HCT116 (cell line): ENCODE data around the gene LAMB4.

Experiments
- CBX3 ChIP-seq: IDR thresholded peaks from 2 replicates; pipeline ENCODE4 v1.6.1; 2012; ENCODE audit warnings: low read depth
- EZH2 ChIP-seq: fragments of 200-600 bp; sonication (generic); IDR thresholded peaks from 2 replicates; pipeline ENCODE4 v1.6.1; 2017; ENCODE audit warnings: antibody characterized with exemption, mixed run types
- POLR2A ChIP-seq: IDR thresholded peaks from 2 replicates; pipeline ENCODE4 v1.7.0; 2011; ENCODE audit warnings: borderline replicate concordance; ENCODE audit not compliant: insufficient read depth, insufficient read length; ENCODE audit errors: extremely low read depth
- RAD21 ChIP-seq: IDR thresholded peaks from 2 replicates; pipeline ENCODE4 v1.6.1; 2012; ENCODE audit warnings: low read depth, mild to moderate bottlenecking
- ZFX ChIP-seq: fragments of 450-650 bp; IDR thresholded peaks from 2 replicates; pipeline ENCODE4 v1.6.1; 2017
- ZNF274 ChIP-seq: fragments of 200-500 bp; sonication (Bioruptor generic); IDR thresholded peaks from 2 replicates; pipeline ENCODE4 v1.6.1; 2014; ENCODE audit warnings: mild to moderate bottlenecking, low read depth, low read length, inconsistent platforms
- TF ChIP-seq, protein P1 (sequence below): IDR thresholded peaks from 2 replicates; pipeline ENCODE4 v1.6.1; 2012
- TF ChIP-seq, protein P2 (sequence below): IDR thresholded peaks from 2 replicates; pipeline ENCODE4 v1.6.1; 2012; ENCODE audit warnings: low read depth
- TF ChIP-seq, protein P3 (sequence below), 3 experiments: fragments of 200-600 bp in 1 of 3; sonication (generic) in 1 of 3; IDR thresholded peaks in 2 of 3; conservative IDR thresholded peaks in 1 of 3; 2 replicates each; pipeline ENCODE4 v1.5.1; 2012 to 2017; ENCODE audit warnings: low read depth in 2 of 3, low read length in 2 of 3, antibody characterized with exemption in 1 of 3, borderline replicate concordance in 1 of 3, control low read depth in 1 of 3, mild to moderate bottlenecking in 1 of 3, mixed read lengths in 1 of 3, mixed run types in 1 of 3, moderate library complexity in 1 of 3; ENCODE audit not compliant: insufficient read depth in 1 of 3
- TF ChIP-seq, protein P4 (sequence below): IDR thresholded peaks from 2 replicates; pipeline ENCODE4 v1.6.1; 2012

DNA sequence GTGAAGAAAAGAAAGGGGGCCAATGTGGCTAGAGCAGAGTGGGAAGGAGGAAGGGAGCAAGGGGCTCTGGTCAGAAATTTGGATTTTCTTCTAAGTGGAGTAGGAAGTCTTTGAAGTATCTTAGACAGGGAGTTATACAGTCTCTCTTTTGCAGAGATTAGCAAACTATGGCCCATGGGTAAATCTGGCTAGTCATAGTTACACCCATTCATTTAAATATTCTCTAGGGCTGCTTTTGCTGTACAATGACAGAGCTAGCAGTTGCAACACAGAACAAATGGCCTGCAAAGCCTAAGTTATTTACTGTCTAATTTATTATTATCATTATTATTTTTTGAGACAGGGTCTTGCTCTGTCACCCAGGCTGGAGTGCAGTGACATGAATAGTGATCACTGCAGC, 10.5 kb upstream of the LAMB4 start:
- TF ChIP-seq EZH2: no peak
- TF ChIP-seq, protein P1, sequence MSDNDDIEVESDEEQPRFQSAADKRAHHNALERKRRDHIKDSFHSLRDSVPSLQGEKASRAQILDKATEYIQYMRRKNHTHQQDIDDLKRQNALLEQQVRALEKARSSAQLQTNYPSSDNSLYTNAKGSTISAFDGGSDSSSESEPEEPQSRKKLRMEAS: no peak
- no peak for TF ChIP-seq POLR2A
- no peak for TF ChIP-seq RAD21
- TF ChIP-seq, protein P2, sequence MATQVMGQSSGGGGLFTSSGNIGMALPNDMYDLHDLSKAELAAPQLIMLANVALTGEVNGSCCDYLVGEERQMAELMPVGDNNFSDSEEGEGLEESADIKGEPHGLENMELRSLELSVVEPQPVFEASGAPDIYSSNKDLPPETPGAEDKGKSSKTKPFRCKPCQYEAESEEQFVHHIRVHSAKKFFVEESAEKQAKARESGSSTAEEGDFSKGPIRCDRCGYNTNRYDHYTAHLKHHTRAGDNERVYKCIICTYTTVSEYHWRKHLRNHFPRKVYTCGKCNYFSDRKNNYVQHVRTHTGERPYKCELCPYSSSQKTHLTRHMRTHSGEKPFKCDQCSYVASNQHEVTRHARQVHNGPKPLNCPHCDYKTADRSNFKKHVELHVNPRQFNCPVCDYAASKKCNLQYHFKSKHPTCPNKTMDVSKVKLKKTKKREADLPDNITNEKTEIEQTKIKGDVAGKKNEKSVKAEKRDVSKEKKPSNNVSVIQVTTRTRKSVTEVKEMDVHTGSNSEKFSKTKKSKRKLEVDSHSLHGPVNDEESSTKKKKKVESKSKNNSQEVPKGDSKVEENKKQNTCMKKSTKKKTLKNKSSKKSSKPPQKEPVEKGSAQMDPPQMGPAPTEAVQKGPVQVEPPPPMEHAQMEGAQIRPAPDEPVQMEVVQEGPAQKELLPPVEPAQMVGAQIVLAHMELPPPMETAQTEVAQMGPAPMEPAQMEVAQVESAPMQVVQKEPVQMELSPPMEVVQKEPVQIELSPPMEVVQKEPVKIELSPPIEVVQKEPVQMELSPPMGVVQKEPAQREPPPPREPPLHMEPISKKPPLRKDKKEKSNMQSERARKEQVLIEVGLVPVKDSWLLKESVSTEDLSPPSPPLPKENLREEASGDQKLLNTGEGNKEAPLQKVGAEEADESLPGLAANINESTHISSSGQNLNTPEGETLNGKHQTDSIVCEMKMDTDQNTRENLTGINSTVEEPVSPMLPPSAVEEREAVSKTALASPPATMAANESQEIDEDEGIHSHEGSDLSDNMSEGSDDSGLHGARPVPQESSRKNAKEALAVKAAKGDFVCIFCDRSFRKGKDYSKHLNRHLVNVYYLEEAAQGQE: no peak
- TF ChIP-seq, protein P3, sequence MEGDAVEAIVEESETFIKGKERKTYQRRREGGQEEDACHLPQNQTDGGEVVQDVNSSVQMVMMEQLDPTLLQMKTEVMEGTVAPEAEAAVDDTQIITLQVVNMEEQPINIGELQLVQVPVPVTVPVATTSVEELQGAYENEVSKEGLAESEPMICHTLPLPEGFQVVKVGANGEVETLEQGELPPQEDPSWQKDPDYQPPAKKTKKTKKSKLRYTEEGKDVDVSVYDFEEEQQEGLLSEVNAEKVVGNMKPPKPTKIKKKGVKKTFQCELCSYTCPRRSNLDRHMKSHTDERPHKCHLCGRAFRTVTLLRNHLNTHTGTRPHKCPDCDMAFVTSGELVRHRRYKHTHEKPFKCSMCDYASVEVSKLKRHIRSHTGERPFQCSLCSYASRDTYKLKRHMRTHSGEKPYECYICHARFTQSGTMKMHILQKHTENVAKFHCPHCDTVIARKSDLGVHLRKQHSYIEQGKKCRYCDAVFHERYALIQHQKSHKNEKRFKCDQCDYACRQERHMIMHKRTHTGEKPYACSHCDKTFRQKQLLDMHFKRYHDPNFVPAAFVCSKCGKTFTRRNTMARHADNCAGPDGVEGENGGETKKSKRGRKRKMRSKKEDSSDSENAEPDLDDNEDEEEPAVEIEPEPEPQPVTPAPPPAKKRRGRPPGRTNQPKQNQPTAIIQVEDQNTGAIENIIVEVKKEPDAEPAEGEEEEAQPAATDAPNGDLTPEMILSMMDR (IDR thresholded peaks at IDR 0.05 in 2 of 3, conservative IDR thresholded peaks at IDR 0.05 in 1 of 3; ENCODE audit: borderline replicate concordance in 1 of 3, insufficient read depth in 1 of 3, low read depth in 2 of 3, low read length in 2 of 3): no peak
- TF ChIP-seq ZNF274: no peak
- no peak for TF ChIP-seq ZFX
- TF ChIP-seq, protein P4, sequence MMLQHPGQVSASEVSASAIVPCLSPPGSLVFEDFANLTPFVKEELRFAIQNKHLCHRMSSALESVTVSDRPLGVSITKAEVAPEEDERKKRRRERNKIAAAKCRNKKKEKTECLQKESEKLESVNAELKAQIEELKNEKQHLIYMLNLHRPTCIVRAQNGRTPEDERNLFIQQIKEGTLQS: no peak
- TF ChIP-seq CBX3: no peak
